H1 (cell line): ENCODE results near the gene KRTAP12-3. TPM values are rescaled to one million over a fixed set of nuclear protein-coding genes. Genes with fewer than 3 reads are reported as not detected.

ENCODE experiments used
- BRCA1 ChIP-seq: IDR thresholded peaks from 2 replicates; pipeline ENCODE4 v1.6.1; 2012; ENCODE audit warnings: low read depth, low read length, improper control_type of control experiment
- GABPA ChIP-seq: IDR thresholded peaks from 2 replicates; pipeline ENCODE4 v1.6.1; 2011; ENCODE audit warnings: mild to moderate bottlenecking, low read length, moderate library complexity, borderline replicate concordance; ENCODE audit not compliant: insufficient read depth
- RNF2 ChIP-seq: fragments of 200-900, 300-1000 bp; sonication (generic); IDR thresholded peaks from 2 replicates; pipeline ENCODE4 v1.7.1; 2016; ENCODE audit warnings: borderline replicate concordance, low read depth, mild to moderate bottlenecking, antibody characterized with exemption, low read length; ENCODE audit not compliant: poor library complexity, severe bottlenecking; ENCODE audit errors: missing control alignments
- SIX5 ChIP-seq: IDR thresholded peaks from 2 replicates; pipeline ENCODE4 v1.6.1; 2011; ENCODE audit warnings: mild to moderate bottlenecking, low read depth, low read length
- SP4 ChIP-seq: IDR thresholded peaks from 2 replicates; pipeline ENCODE4 v1.6.1; 2012; ENCODE audit warnings: low read length, inconsistent platforms
- TAF1 ChIP-seq: IDR thresholded peaks from 2 replicates; pipeline ENCODE4 v1.6.1; 2011; ENCODE audit warnings: mild to moderate bottlenecking, low read depth, low read length
- TEAD4 ChIP-seq: IDR thresholded peaks from 2 replicates; pipeline ENCODE4 v1.6.1; 2012; ENCODE audit warnings: low read depth, low read length, inconsistent platforms, mixed read lengths
- polyA plus RNA-seq, 7 experiments: library from polyadenylated mRNA; depleted of rRNA in 3 of 7; stranded (reverse) in 5 of 7; unstranded in 2 of 7; fragments of >200 nt in 5 of 7; fragments of 200-250 nt in 2 of 7; gene quantifications; 1 replicate in 5 of 7; 2 replicates in 1 of 7; 4 replicates in 1 of 7; pipeline versions ENCODE4 v1.2.1 to v1.2.3, GENCODE V29; 2011 to 2013; ENCODE audit warnings: missing spikeins in 2 of 7, mixed read lengths in 2 of 7
- total RNA-seq: library from RNA; stranded (reverse); fragmentation: NEBNext Ultra II Directional; extraction: Animal tissue kit (Norgen Biotek cat#: 25700); gene quantifications from 2 replicates; pipeline ENCODE4 v1.2.1, GENCODE V29; 2021
- TF ChIP-seq, protein P1 (sequence below): IDR thresholded peaks from 2 replicates; pipeline ENCODE4 v1.6.1; 2011; ENCODE audit warnings: low read depth, mild to moderate bottlenecking, low read length; ENCODE audit not compliant: insufficient read depth

KRTAP12-3 gene
- total and polyA plus RNA-seq, 2 of the 8 experiments (the other 6 are each of a cell fraction or from before 2014, with no cell fraction given): not detected

DNA sequence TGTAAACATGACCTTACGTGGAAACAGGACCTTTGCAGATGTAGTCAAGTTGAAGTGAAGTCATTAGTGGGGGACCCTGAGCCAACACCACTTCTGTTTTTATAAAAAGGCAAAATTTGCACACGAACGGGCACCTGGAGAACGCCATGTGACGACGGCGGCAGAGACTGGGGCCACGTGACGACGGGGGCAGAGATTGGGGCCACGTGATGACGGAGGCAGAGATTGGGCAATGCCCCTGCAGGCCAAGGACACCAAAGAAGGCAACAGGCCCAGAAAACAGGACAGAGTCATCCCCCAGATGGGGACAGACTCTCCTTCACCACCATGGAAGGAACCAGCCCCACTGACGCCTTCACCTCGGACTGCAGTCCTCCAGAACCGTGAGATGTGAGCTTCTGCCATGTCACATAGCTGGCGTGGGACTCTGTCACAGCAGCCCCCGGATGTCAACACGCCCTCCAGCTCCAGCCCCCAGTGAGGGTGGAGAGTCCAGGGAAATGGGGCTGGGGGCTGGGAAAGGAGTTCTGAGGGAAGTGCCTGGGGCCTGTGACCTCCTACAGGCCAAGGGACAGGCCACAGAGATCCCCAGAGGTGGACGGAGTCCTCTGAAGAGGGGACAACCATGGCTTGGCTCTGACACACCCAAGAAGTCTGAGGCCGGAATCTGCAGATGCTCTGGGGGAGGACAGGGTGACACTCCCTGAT, 7.3 kb upstream of the KRTAP12-3 start (continued):
- no peak for TF ChIP-seq TEAD4
- no peak for TF ChIP-seq SIX5
- TF ChIP-seq TAF1: no peak
- no peak for TF ChIP-seq BRCA1
- TF ChIP-seq GABPA: no peak
- no peak for TF ChIP-seq RNF2
- TF ChIP-seq SP4: no peak
- TF ChIP-seq, protein P1, sequence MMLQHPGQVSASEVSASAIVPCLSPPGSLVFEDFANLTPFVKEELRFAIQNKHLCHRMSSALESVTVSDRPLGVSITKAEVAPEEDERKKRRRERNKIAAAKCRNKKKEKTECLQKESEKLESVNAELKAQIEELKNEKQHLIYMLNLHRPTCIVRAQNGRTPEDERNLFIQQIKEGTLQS: no peak
